WERI-Rb-1 (cell line): ENCODE results near the gene JCAD.
"Not testable (repeated sequence)": the region's sequence is repeated elsewhere in the genome, so short reads cannot be mapped to it uniquely, and the experiment has no call there.

ENCODE experiments used
- DNase-seq: peaks from one replicate; pipeline ENCODE4 v3.0.0-alpha.2; 2020
- H3K27ac ChIP-seq: fragments of 250-450 bp; sonication (Bioruptor Pico); 2 replicates; pipeline ENCODE4 v1.5.1; 2020; ENCODE audit warnings: mild to moderate bottlenecking, moderate library complexity
- H3K27me3 ChIP-seq: fragments of 250-450 bp; sonication (Bioruptor Pico); 2 replicates; pipeline ENCODE4 v1.5.1; 2021; ENCODE audit warnings: mild to moderate bottlenecking, low read depth, moderate library complexity; ENCODE audit not compliant: insufficient read depth, severe bottlenecking
- H3K36me3 ChIP-seq: fragments of 250-450 bp; sonication (Bioruptor Pico); 2 replicates; pipeline ENCODE4 v1.5.1; 2020; ENCODE audit warnings: mild to moderate bottlenecking, moderate library complexity
- H3K4me3 ChIP-seq: 2 replicates; pipeline ENCODE4 v1.5.1; 2011; ENCODE audit warnings: low read depth, mild to moderate bottlenecking, control low read depth, low read length
- H3K9me3 ChIP-seq: fragments of 250-450 bp; sonication (Bioruptor Pico); 2 replicates; pipeline ENCODE4 v1.5.1; 2021; ENCODE audit warnings: mild to moderate bottlenecking, moderate library complexity; ENCODE audit not compliant: severe bottlenecking
- CTCF ChIP-seq: IDR thresholded peaks from 2 replicates; pipeline ENCODE4 v1.5.1; 2011; ENCODE audit warnings: low read depth, mild to moderate bottlenecking, control low read depth, inconsistent platforms, low read length

The JCAD gene

DNA sequence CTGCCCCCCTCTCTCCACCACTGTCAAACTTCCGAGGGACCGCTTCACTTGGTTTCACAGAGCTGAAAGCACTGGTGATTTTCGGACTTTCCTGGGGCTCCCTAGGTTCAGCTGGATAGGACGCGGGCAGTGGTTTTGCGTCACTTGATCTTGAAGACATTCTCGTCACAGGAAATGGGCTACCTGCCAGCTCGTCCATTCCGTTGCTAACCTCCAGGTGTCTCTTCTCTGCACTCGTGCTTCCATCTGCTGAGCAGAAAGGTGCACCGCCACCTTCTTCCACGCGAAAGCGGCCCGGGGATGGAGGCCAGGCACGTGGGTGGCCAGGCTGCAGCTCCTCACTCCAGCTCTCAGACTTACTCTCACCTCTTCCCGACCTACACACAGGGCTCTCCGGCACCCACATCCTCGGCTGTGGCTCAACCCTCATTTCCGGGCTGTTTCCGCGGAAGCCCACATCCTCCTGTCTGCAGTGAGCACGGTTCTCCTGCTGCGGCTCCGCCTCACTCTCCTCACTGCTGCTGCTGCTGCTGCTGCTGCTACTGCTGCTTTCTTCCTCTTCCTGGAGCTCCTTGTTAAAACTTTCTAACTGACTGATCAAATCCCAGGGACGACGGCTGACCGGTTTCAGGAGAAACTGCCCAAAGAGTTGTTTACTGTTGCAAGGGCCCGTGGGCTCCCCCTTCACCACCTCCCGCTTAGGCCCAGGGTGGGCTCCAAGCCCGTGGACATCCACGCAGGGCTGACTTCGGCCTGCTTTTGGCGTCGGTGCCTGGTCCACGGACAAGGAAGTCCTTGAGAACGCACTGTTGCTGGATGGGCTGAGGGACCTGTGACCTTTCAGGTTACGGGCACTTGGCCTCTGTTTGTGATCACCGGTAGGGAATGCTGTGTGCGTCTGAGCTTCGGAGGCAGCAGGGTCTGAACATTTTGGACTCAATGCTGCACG is 32.1 kb downstream of the JCAD start:
- Histone ChIP-seq H3K36me3 (no peaks in the 10 kb centered on the region), H3K9me3 (no peaks in the 10 kb centered on the region), H3K27ac (no peak overlapping the region), H3K27me3 (no peaks in the 10 kb centered on the region), H3K4me3 (no peak overlapping the region)
- DNase-seq, result no peak
- peak; percentile 16; the same call in 1 of the 2 replicates for TF ChIP-seq CTCF

GRCh38 chr10:30026578-30026977 is 32.8 kb downstream of the JCAD start:
- Histone ChIP-seq H3K27ac (no peak overlapping the region), H3K9me3 (no peaks in the 10 kb centered on the region), H3K4me3 (no peak overlapping the region), H3K27me3 (no peaks in the 10 kb centered on the region), H3K36me3 (no peaks in the 10 kb centered on the region)
- no peak for TF ChIP-seq CTCF
- DNase-seq, result no peak

GRCh38 chr10:30026080-30026479 is 33.3 kb downstream of the JCAD start:
- Histone ChIP-seq H3K27me3 (no peaks in the 10 kb centered on the region), H3K9me3 (no peaks in the 10 kb centered on the region), H3K27ac (no peak overlapping the region), H3K4me3 (no peak overlapping the region), H3K36me3 (no peaks in the 10 kb centered on the region)
- TF ChIP-seq CTCF, result no peak
- no peak for DNase-seq

DNA sequence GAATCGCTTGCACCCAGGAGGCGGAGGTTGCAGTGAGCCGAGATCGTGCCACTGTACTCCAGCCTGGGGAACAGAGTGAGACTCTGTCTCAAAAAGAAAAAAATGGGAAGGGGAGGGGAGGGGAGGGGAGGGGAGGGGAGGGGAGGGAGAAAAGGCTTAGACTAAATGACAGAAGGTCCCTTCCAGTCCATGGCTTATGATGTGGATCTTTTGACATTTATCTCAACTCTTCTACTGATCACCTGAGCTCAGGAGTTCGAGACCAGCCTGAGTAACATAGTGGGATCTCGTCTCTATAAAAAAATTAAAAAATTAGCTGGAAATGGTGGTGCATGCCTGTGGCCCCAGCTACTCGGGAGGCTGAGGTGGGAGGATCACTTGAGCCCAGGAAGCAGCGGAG is 34.0 kb downstream of the JCAD start:
- H3K9me3 ChIP-seq, H3K27me3 ChIP-seq, H3K27ac ChIP-seq, DNase-seq, H3K4me3 ChIP-seq, H3K36me3 ChIP-seq: not testable (repeated sequence)

DNA sequence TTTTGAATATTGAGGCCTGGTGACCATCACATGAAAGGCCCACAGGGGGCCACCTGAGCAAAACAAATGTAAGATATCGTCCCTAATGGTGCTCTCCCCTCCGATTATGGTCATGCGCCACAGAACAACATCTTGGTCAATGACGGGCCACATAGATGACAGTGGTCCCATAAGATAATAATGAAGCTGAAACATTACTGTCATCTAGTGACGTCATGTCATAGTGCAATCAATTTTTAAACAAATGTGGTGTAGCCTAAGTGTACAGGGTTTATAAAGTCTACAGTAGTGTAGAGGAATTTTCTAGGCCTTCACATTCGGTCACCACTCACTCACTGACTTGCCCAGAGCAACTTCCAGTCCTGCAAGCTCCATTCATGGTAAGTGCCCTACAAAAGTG is 36.8 kb downstream of the JCAD start:
- DNase-seq, result no peak
- no peak overlapping the region for H3K4me3 ChIP-seq
- no peaks in the 10 kb centered on the region for H3K27me3 ChIP-seq
- H3K9me3 ChIP-seq, result no peaks in the 10 kb centered on the region
- no peak for TF ChIP-seq CTCF
- no peaks in the 10 kb centered on the region for H3K36me3 ChIP-seq
- H3K27ac ChIP-seq, result no peak overlapping the region

GRCh38 chr10:30019468-30019867 is 39.9 kb downstream of the JCAD start:
- DNase-seq, result no peak
- Histone ChIP-seq H3K27ac (no peak overlapping the region), H3K9me3 (no peaks in the 10 kb centered on the region), H3K4me3 (no peak overlapping the region), H3K27me3 (no peaks in the 10 kb centered on the region), H3K36me3 (no peaks in the 10 kb centered on the region)
- TF ChIP-seq CTCF, result no peak
